NCI-H510A (cell line): Measurements from ENCODE around the gene GINS1.

ENCODE experiments used
- DNase-seq: peaks from one replicate; lab custom pipeline; 2025; lab: John Stamatoyannopoulos, UW

GINS1 gene

DNA sequence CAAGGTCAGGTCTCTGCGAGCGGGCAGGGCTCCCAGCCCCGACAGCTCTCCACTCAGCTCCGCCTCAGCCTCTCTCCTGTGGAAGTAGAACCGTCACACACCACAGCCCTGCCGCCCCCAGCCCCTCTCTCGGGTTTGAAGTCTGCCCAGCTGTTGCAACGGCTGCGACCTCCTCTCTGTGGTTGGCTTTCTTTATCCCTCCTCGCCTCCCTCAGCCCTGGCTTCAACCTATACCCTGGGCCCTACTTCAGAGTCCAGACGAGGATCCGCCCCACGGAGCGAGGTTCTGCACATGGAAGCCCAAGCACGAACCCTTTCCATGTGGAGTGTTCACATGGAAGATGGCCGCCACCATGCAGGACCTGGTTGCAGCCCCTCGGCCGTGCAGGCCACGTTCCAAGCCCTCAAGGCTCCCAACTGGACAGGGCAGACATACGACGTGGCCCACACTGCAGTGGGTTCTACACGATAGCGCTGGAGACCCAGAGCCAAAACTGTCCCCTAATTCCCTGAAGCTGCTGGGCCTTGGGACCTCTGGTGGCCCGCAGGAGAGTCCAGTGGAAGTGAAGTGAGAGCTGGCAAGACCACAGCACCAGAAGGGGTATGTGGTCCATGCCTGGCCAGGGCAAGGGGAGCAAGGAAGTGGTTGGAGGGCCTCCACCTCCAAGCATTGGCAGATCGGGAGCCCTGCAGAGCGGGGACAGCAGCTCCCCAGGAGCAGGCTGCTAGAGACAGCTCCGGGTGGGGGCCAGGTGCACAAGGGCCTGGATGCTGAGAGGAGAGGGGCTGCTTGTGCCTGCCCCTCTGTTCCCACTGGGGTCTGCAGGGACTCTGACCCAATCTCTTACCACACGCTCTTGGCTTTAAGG lies 69.8 kb downstream of the GINS1 start:
- DNase-seq, result no peak

DNA sequence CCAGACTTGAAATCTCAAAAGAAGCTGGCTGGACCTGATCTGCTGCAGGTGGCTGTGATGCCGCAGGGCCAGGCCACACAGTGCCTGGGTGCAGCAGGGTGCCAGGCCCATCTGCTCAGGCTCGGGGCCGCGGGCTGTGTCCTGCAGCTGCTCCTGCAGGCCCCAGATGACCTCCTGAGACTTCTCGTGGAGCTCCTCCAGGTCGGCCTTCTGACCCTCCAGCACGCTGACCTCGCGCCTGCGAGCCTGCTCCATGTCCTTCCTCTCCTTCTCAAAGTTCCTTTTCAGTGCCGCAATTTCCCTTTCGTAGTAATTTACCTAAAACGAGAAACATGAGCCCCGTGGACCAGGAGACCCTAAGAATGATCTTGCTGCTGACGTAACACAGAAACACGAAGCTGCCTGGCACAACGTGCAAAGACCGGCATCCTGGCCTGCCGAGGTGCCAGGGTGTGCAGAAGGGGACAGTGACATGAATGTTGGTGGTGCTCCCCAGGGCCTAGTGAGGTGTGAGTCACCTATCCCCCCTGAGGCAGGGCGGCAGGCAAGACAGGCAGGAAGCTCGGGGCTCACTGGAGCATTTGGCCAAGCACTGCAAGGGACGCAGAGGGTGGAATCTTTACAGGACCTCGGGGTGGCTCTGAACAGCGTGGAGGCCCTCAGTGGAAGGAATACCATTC lies 71.6 kb downstream of the GINS1 start:
- DNase-seq, result no peak

DNA sequence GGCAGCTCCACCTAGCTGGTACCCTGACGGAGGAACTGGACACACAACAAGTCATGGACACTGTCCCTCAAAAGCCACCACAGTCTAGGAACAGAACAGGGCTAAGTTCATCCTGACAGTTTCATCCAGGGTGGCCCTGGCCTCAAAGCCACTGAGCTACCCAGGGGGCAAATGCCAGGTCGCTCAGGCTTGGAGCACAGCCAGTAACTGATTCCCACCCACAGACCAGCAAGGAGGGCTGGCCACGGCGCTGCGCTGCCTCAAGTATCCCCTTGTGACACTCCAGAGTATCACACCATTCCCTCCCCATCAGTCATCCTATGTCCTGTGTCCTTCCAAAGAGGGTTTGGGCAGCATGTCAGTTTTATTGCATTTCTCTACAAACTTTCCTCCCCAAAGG lies 72.2 kb downstream of the GINS1 start:
- DNase-seq, result no peak

DNA sequence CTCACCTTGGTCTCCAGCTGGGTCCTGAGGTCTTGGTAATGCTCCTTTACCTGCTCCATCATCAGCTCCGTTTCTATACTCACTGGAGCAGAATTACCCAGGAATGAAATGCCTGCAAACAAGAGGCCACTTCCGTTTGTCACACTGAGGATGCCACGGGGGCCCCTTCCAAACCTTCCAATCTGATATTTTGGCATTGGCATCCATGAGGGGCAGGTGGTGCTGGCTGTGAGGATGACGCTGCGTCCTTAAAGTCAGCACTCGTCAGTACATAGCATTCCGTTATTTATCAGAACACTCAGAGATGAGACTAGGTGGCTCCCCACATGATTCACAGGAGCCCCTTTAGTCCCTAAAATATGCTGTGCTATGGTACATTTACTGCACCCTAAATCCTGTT lies 72.7 kb downstream of the GINS1 start:
- no peak for DNase-seq

DNA sequence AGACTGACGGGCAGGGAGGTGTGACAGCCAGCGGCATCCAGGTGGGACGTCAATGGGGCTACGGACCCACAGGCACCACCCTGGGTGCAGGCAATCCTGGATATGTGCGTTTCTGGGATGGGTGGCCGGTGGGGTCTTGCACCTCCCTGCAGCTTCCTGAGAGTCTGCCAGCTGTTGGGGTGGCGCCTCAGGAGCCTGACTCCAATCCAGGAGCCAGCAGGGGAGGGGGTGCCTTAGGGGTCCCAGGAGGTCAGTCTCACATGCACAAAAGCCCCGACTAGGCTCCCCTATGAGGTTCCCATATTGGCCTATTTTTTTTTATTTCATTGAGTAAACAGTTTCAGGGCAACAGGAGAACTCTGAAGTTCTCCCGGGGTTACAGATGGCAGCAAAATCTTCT lies 73.3 kb downstream of the GINS1 start:
- no peak for DNase-seq

DNA sequence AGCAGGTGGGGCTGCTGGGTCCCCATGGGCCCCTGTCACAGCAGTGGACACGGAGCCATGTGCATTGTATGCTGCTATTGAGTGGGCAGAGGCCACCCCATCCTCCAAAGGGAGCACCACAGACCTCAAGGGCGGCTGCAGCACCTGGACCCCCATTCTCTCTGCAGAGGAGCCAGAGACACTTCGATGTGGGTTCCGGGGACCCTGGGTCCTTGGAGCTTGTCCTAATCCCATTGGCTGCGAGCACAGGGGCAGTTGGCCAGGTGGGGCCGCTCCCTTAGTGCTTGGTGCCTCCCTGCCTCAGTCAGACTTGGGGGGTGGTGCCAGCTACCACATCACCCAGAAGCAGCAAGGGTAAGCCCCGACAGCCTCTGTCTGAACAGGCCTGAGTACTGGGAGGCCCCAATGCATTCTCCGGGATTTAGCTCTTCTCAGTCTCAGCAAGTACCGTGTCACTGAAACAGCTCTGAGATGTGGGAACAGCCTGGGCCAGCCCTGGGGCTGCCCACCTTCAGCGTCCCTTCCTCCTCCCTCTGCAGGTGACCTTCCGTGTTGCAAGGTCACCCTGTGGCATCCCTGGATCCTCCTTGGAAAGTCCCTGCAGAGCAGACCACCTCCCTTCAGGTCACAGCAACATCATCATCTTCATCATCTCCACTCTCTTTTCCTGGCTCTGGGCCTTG lies 73.9 kb downstream of the GINS1 start:
- no peak for DNase-seq

DNA sequence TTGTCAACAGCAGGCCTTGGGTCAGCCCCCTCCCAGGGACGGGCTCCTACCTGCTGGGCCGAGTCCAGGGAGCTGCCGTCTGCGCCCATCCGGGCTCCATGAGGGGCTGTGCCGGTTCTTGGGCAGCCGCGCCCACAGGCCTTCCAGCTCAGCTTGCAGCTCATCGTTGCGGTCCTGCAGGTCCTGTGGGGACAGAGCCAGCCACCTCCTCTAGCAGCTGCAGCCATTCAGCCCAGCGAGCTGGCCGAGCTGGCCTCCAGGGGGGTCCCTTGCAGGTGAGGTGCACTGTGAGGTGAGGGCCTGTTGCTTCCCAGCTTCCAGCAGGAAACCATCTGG lies 74.4 kb downstream of the GINS1 start:
- DNase-seq, result no peak

DNA sequence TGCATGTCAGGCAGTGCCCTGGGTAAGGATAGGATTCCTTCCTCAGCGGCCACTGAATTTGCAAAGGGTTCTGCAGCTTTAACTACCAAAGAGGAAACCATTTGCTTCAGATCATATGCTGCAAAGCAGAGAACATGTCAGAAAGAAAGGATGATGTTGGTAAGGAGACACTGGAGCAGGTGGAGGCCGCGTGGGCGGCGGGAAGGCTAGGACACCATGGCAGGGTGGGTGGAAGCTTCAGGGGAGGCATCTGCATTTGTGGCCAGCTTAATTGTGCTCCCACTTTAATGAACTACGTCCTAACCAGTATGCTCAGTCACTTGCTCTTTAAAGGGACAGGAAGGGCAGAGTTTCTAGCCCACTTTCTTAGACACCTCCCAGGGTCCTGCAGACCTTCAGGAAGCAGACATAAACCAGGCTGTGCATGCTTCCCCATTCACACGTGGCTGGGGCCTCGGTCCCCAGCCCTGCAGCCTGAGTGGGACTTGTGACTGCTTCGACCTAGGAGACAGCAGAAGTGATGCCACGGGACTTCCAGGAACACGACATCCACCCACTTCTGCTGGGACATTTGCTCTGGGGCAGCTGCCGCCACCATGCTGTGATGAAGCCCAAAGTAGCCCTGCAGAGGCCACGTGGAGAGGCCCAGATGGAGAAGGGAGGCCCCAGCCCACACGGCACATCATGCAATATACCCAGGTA lies 76.1 kb downstream of the GINS1 start:
- DNase-seq, result no peak

DNA sequence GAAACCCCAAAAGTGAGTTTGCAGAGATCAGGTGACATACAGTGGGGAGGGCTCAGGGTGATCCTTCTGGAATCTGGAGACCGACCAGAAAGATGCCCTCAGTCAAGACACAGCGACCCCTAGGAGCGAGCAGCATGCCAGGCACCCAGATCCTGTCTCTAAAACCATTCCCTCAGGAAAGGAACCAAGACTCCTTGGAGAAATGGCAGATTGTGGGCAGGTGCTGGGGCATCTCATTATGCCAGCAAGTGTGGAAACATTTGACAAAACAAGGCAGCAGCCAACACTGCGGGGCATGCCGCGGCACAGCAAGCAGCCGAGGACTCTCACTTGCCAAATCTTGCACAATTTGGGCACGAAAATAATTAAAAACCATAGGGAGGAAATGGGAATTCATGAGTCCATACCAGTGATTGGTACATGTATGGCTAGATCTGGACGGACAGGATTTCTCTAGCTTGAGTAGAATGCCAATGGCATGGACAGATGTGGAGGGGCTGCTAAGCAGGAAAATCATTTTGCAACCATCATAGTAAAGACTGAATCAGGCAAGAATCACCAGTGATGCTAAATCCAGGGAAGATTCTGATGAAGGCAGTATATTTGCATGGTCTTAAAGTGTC lies 76.9 kb downstream of the GINS1 start:
- DNase-seq, result no peak

DNA sequence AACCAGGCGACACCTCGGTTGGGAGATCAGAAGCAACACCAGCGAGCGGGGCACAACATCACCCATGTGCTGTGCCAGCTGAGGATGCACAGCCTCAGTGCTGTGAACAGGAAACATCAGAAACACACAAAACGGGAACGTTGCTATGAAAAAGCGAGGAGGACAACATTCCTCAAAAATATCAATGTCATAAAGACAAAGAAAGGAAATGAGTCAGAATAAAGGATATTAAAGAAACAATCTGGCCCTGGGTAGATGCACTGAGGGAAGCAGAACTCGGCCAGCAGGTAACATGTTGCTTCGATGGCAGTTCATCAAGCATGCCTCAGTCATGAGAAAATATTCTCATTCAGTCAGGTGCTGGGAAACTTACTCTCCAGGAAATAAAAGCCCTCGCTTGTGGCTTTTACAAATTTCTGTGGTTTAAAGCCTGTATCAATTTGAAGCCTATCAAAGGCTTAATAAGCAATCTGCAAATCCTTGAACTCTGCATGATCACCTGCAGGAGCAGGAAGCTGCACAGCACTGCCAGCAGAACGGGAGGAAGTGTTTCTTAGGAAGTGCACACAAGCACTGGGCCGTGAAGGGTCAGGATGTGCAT lies 77.5 kb downstream of the GINS1 start:
- no peak for DNase-seq

DNA sequence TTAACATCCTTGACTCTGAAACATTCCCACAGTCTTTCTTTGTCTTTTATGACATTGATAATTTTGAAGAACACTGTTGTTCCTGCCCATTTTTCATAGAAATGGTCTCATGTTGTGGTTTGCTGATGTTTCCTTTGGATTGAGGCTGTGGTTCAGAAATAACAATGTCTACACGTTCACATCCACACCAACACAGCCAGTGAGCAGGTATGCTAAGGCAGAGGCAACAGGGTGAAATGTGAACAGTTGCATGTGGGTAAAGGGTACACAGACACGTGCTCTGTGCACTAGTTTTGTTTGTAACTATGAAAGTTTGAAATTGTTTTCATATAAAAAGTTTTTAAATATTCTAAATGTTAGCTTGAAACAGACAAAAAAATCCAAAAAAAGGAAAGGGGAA lies 78.4 kb downstream of the GINS1 start:
- DNase-seq, result no peak

DNA sequence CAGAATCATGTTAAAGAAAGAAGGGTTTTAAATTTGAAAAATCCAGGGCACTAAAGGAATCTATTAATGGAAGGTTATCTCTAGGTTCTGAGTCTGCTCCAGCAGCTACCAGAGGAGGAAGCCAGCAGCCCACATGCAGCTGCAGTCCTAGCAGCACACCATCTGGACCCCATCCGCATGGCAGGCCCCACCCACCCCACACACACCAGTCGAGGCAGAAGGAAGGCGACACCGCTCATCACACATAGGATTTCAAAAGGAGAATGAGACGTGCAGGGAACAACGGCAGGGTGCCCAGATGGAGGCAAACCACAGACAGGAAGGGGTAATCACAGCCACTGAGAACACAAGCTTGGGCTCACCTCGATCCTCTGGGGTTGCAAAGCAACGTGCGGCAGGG lies 78.9 kb downstream of the GINS1 start:
- DNase-seq, result no peak

DNA sequence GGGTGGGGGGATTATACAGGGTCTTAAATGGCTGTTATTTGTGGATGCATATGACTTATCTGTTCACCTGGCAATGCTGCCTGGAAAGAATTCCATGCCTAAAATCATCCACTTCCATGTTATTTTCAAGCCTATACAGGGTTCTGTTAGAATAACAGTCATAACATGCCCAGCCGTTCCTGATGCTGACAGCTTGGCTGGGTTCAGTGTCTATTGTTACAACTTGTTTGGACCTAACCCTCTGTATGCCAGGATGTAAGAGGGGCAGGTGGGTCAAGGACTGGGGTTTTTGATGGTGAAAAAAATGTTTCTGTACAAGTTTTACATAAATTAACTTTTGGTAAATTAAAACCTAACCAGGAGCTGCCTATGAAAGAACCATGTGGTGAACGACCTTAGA lies 79.8 kb downstream of the GINS1 start:
- no peak for DNase-seq

DNA sequence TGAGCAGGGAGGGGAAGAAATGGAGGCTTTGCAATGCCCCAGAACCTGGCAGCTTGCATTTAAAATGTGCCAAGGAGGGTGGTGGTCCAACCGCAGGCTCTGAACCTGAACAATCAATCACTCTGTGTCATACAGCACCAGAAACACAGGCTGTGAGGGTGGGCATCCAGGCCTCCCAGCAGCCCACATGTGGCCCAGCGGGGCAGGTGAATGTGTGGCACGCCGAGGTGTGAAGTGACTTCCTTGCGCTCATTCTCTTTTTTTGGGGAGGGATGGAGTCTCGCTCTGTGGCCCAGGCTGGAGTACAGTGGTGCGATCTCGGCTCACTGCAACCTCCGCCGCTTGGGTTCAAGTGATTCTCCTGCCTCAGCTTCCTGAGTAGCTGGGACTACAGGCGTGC lies 80.5 kb downstream of the GINS1 start:
- no peak for DNase-seq

DNA sequence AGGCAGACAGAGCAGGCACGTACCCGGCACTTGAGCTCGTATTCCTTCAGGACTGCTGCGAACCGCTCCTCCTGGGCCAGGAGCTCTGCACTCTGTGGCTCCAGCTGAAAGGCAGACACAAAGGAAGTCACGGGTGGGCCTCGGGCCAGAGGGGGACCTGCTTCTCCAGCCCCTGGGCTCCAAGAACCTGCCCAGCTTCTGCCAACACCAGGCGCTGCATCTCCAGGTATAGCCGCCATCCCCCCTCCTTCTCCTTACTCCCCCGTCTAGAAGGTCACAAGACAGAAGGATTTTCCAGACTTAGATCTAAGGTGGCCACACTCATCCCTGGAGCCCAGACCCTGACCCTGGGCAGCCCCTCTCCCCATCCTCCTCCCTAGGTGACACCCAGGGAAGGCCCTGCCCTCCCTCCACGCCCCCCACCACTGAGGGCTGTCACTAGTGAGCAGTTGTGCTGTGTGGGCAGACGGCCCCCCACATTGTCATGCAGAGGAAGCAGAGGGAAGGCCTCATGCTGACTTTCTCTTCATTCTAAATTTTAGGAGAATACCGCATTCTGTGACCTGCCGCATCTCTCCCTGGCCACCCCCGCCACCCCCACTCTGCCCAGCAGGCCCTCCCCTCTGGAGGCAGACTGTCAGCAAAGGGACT lies 81.9 kb downstream of the GINS1 start:
- no peak for DNase-seq

DNA sequence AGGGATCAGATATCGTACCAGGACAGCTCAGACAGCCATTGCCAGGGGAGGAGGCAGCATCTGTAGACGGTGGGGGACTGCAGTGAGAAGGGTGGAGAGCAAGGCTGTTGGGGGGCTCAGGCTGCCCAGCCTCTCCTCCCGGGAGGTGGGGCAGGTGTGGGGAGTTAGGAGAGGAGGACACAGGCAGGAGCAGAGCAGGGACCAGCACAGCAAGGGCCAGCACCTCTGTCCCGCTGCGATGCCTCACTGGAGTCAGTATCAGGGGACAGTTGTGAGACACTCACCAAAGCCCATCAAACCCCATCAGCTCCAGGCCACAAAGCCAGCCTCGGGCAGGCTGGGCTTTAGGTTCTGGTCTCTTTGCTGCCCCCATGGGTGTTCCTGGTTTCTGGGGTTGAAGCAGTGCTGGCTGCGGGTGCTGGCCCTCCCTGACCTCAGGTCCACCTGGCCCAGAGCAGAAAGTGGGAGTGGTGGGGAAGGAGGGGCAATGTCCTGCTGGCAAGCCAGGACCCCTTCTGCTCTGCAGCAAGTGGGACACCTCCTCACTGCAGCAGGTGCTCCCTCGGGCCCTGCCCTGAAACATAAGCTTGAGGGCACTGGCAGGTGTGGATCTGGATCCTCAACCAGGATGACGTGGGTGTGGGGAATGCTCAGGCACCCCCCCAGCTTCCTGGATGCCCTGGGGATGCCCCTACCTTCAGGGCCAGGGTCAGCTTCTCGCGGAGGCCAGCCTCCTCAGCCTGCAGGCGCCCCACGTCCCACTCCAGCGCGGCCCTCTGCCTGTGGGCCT lies 83.4 kb downstream of the GINS1 start:
- DNase-seq, result no peak

DNA sequence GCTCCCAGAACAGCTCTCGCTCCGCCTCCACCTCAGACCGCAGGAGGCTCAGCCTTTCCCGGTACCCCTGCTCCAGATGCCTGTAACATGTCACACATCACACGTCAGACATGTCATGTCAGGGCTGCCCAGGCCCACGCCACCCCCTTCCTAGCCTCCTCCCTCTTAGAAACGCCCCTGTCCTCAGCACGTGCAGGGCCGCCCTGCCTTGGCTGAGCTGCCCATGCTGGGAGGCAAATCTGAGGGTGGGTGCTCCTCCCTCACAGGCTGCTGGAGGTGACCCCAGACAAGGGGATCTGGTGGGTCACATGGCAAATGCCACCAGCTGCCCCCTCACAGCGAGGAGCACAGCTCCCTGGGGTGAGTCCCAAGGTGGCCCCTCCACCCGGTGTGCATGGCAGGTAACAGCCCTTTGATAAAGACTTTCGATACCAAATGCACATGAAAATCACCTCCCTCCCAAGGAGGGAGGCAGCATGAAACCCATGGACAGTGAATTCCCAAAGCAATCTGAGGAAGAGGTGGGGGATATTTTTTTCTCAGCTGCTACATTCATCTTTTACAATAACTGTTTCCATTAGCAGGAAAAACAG lies 84.1 kb downstream of the GINS1 start:
- DNase-seq, result no peak

DNA sequence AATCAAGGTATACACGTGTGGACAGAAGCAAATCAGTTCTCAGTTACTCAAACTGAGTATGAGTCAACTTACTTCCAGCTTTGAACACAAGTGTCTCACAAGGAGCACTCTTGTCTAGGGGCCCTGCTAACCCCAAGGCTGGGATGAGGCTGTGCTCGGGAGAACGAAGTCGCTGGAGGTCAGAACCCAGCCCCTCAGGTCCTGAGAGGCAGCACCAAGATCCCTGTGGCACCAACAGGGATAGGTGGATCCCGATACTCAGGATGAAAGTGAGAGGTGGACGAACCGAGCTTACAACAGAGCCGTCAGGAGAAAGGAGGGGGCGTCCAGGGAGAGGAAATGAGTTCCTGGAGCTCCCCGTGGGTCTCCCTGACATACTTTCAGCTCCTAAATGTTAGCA lies 85.7 kb downstream of the GINS1 start:
- no peak for DNase-seq

DNA sequence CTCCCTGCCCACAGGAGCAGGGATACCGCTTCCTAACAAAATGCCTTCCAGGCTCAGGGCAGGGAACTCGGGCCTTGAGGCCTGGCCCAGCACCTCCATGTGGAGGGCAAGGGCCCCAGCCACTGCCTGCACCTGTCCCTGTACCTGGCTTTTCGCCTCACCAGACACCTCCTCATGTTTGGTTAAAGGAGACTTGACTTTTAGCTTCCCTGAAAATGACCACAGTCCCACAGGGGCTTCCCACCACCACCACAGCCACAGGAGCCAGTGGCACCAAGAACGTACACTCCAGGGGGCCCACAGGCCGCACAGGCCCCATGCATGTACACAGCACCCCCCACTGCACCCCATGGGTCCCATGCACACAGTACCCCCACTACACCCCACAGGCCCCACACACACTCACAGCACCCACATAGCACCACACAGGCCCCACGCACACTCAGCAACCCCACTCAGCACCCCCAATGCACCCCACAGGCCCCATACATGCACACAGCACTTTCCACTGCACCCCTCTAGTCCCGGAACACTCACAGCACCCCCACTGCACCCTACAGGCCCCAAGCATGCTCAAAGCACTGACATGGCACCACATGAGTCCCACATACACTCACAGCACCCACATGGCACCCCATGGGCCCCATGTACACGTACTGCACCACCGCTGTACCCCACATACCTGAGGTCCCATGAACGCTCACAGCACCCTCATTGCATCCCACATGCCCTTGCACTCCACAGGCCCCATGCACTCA lies 86.5 kb downstream of the GINS1 start:
- no peak for DNase-seq
